H1 (cell line): ENCODE measurements around the gene RBP5.

ENCODE experiments used
- BRCA1 ChIP-seq: IDR thresholded peaks from 2 replicates; pipeline ENCODE4 v1.6.1; 2012; ENCODE audit warnings: low read depth, low read length, improper control_type of control experiment
- EP300 ChIP-seq, 2 experiments: IDR thresholded peaks; 1 replicate in 1 of 2; 2 replicates in 1 of 2; pipeline ENCODE4 v1.6.1; 2011 to 2012; ENCODE audit warnings: low read depth in 2 of 2, low read length in 2 of 2, mild to moderate bottlenecking in 2 of 2, borderline replicate concordance in 1 of 2, inconsistent platforms in 1 of 2, moderate library complexity in 1 of 2
- JUND ChIP-seq: IDR thresholded peaks from 2 replicates; pipeline ENCODE4 v1.6.1; 2011; ENCODE audit warnings: mild to moderate bottlenecking, improper control_type of control experiment, low read length
- KDM1A ChIP-seq: fragments of 200-600, 300-600 bp; sonication (generic); IDR thresholded peaks from 2 replicates; pipeline ENCODE4 v1.7.1; 2016; ENCODE audit warnings: mild to moderate bottlenecking, low read length, borderline replicate concordance
- POLR2A ChIP-seq, 2 experiments: IDR thresholded peaks; 1 replicate in 1 of 2; 2 replicates in 1 of 2; pipeline ENCODE4 v1.6.1; 2011; ENCODE audit warnings: low read depth in 2 of 2, low read length in 2 of 2, mild to moderate bottlenecking in 2 of 2; ENCODE audit errors: control extremely low read depth in 1 of 2
- SP1 ChIP-seq: IDR thresholded peaks from 2 replicates; pipeline ENCODE4 v1.6.1; 2011; ENCODE audit warnings: low read depth, low read length
- TAF1 ChIP-seq: IDR thresholded peaks from 2 replicates; pipeline ENCODE4 v1.6.1; 2011; ENCODE audit warnings: mild to moderate bottlenecking, low read depth, low read length
- TF ChIP-seq, protein P1 (sequence below), 3 experiments: IDR thresholded peaks; 1 replicate in 2 of 3; 2 replicates in 1 of 3; pipeline versions ENCODE4 v1.5.1 to v1.6.1; 2011; ENCODE audit warnings: low read length in 3 of 3, mild to moderate bottlenecking in 3 of 3, inconsistent platforms in 2 of 3, low read depth in 1 of 3, moderate library complexity in 1 of 3; ENCODE audit not compliant: insufficient read depth in 1 of 3; ENCODE audit errors: control extremely low read depth in 1 of 3
- TF ChIP-seq, protein P2 (sequence below): IDR thresholded peaks from 2 replicates; pipeline ENCODE4 v1.6.1; 2011; ENCODE audit warnings: low read depth, mild to moderate bottlenecking, low read length; ENCODE audit not compliant: insufficient read depth

DNA sequence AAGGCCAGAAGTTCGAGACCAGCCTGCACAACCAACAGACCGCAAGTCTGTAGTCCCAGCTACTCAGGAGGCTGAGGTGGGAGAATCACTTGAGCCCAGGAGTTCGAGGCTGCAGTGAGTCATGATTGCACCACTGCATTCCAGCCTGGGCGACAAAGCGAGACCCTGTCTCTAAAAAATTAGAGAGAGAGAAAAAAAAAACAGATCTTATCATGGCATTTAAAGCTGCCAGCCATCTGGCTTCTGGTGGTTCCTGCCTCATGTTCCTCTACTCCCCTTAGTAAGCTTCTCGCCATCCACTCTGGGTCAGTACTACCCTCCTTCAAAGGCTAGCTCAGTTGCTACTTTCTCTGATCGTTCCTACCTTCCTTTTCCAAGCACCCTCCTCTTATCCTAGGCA lies 17.5 kb upstream of the RBP5 start:
- TF ChIP-seq JUND (no peak), POLR2A (IDR thresholded peaks at IDR 0.05; ENCODE audit: control extremely low read depth in 1 of 2, low read depth in 2 of 2, low read length in 2 of 2) (no peak), SP1 (no peak), KDM1A (no peak), TAF1 (no peak), EP300 (IDR thresholded peaks at IDR 0.05; ENCODE audit: borderline replicate concordance in 1 of 2, low read depth in 2 of 2, low read length in 2 of 2) (no peak), BRCA1 (no peak)
- TF ChIP-seq, protein P1, sequence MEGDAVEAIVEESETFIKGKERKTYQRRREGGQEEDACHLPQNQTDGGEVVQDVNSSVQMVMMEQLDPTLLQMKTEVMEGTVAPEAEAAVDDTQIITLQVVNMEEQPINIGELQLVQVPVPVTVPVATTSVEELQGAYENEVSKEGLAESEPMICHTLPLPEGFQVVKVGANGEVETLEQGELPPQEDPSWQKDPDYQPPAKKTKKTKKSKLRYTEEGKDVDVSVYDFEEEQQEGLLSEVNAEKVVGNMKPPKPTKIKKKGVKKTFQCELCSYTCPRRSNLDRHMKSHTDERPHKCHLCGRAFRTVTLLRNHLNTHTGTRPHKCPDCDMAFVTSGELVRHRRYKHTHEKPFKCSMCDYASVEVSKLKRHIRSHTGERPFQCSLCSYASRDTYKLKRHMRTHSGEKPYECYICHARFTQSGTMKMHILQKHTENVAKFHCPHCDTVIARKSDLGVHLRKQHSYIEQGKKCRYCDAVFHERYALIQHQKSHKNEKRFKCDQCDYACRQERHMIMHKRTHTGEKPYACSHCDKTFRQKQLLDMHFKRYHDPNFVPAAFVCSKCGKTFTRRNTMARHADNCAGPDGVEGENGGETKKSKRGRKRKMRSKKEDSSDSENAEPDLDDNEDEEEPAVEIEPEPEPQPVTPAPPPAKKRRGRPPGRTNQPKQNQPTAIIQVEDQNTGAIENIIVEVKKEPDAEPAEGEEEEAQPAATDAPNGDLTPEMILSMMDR (IDR thresholded peaks at IDR 0.05; ENCODE audit: control extremely low read depth in 1 of 3, insufficient read depth in 1 of 3, low read depth in 1 of 3, low read length in 3 of 3): no peak
- TF ChIP-seq, protein P2, sequence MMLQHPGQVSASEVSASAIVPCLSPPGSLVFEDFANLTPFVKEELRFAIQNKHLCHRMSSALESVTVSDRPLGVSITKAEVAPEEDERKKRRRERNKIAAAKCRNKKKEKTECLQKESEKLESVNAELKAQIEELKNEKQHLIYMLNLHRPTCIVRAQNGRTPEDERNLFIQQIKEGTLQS: no peak
